ENCODE data around the gene DNASE1L3.

DNA sequence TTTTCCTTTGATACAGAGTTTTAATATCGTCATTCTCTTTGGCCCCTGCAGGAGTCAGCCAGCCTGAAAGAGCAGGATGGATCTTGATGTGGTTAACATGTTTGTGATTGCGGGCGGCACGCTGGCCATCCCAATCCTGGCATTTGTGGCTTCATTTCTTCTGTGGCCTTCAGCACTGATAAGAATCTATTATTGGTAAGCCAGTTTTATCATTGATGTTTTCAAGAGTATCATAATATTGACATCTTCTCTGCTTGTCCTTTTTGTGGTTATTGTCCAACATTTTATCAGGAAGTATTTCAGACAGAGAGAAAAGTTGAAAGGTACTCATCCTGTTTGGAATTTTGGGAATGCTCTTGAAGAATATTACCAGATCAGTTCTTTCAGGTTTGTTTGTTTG is 45.7 kb upstream of the DNASE1L3 start:
- TF ChIP-seq EZH2 (IDR thresholded peaks at IDR 0.05; ENCODE audit: insufficient read depth, poor library complexity, severe bottlenecking) (no peak), EZH2phosphoT487 (IDR thresholded peaks at IDR 0.05; ENCODE audit: insufficient read depth, low read depth) (no peak)
